Tibial nerve (tissue), 4 donors: Measurements from ENCODE around the gene CEBPG. TPM values are rescaled to one million over a fixed set of nuclear protein-coding genes. Genes with fewer than 3 reads are reported as not detected.

Experiments used
- DNase-seq, 2 donors: peaks; one replicate each; pipeline ENCODE4 v3.0.0-alpha.2; 2019; ENCODE audit warnings: low spot score in 2 of 2
- H3K27ac ChIP-seq, 4 donors: fragments of 200-600 bp; sonication (generic) in 3 of 4; one replicate each; pipeline ENCODE4 v1.5.1; 2017 to 2019; ENCODE audit warnings: mild to moderate bottlenecking in 1 of 4
- H3K27me3 ChIP-seq, 2 donors: fragments of 200-600 bp; sonication (generic) in 1 of 2; one replicate each; pipeline versions ENCODE4 v1.5.1 to v1.6.0; 2017 to 2019
- H3K36me3 ChIP-seq, 3 donors: fragments of 200-600 bp; sonication (generic); one replicate each; pipeline ENCODE4 v1.5.1; 2018 to 2019
- H3K4me1 ChIP-seq, 4 donors: fragments of 200-600 bp; sonication (generic) in 3 of 4; one replicate each; pipeline ENCODE4 v1.5.1; 2017 to 2019
- H3K4me3 ChIP-seq, 4 donors: fragments of 200-600 bp; sonication (generic) in 3 of 4; one replicate each; pipeline ENCODE4 v1.5.1; 2017 to 2019; ENCODE audit warnings: mild to moderate bottlenecking in 1 of 4, moderate library complexity in 1 of 4
- H3K9me3 ChIP-seq, 4 donors: fragments of 200-600 bp; sonication (generic) in 3 of 4; one replicate each; pipeline ENCODE4 v1.5.1; 2017 to 2019
- EP300 ChIP-seq, 2 donors: sonication (generic); formaldehyde crosslinking; IDR thresholded peaks; one replicate each; pipeline ENCODE4 v1.6.1; 2017; ENCODE audit warnings: antibody characterized with exemption in 2 of 2, mild to moderate bottlenecking in 1 of 2
- POLR2A ChIP-seq, 2 donors: fragments of 450-650 bp; IDR thresholded peaks; one replicate each; pipeline ENCODE4 v1.6.1; 2017; ENCODE audit warnings: antibody characterized with exemption in 2 of 2, mild to moderate bottlenecking in 2 of 2, moderate library complexity in 2 of 2
- WGBS, 2 donors: methylation state at CpG; one replicate each; pipeline ENCODE4 v1.1.5; 2018; 5-methylcytosine and 5-hydroxymethylcytosine counted together
- total RNA-seq, 4 donors: library from RNA; depleted of rRNA; stranded (reverse); fragments of >200 nt; gene quantifications; one replicate each; pipeline ENCODE4 v1.1.0, GENCODE V29; 2016
- TF ChIP-seq, protein P1 (sequence below), 5 experiments: fragments of 200-600 bp in 3 of 5; fragments of 450-650 bp in 2 of 5; sonication (generic) in 3 of 5; IDR thresholded peaks; one replicate each; pipeline ENCODE4 v1.5.1; 2016 to 2019; ENCODE audit warnings: antibody characterized with exemption in 5 of 5, mild to moderate bottlenecking in 3 of 5, moderate library complexity in 2 of 5

CEBPG gene
- total RNA-seq, 4 donors from 2014 or later: 15.5 to 18.6 (median 16.7) TPM

DNA sequence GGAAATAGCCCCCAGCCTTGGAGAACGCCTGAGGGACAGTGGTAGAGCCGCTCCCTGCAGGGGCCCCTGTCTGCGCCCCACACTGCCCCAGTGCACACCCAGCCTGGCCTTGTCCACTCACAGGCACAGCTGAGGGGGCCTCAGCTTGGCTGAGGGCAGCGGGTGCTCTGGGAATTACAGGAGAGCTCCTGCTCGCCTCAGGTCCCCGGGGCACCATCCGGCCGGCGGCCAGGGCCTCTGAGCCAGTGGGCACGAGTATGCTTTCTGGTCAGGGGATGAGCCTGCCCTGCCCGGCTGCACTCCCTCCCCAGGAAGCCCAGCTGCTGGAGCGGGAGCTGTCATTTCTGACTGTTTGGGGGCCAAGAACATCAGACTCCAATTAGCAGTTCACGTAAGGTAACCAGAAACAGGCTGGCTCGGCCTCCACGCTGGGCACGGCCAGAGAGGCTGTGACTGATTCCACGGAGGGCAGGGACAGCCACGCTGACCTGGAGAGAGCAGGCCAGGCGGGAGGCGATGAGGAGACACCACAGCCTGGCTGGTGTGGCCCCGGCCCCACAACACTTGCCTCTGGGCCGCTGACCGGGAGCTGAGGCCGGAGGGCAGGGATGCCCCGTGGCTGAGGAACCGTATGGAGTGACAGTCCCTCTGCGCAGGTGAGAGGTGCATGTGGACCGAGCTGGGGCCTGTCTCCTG is 15.4 kb downstream of the CEBPG start:
- 60 to 66% methylated on average over 9 to 24 of the region's 28 CpGs for WGBS, 2 donors
- H3K27ac ChIP-seq: peak overlapping the region; percentile 23 to 89 (median 80)
- no peaks in the 10 kb centered on the region for H3K9me3 ChIP-seq
- H3K4me3 ChIP-seq: no peak overlapping the region
- TF ChIP-seq EP300 (IDR thresholded peaks at IDR 0.05): peak in 1 of 2 donors; percentile 27
- no peak for TF ChIP-seq POLR2A (IDR thresholded peaks at IDR 0.05)
- peaks cover 0 to 35% (median 0%) of the 10 kb centered on the region in 3 donors for H3K36me3 ChIP-seq
- DNase-seq: no peak
- peaks cover 0 to 68% (median 59%) of the 10 kb centered on the region in 4 donors for H3K4me1 ChIP-seq
- no peaks in the 10 kb centered on the region for H3K27me3 ChIP-seq

DNA sequence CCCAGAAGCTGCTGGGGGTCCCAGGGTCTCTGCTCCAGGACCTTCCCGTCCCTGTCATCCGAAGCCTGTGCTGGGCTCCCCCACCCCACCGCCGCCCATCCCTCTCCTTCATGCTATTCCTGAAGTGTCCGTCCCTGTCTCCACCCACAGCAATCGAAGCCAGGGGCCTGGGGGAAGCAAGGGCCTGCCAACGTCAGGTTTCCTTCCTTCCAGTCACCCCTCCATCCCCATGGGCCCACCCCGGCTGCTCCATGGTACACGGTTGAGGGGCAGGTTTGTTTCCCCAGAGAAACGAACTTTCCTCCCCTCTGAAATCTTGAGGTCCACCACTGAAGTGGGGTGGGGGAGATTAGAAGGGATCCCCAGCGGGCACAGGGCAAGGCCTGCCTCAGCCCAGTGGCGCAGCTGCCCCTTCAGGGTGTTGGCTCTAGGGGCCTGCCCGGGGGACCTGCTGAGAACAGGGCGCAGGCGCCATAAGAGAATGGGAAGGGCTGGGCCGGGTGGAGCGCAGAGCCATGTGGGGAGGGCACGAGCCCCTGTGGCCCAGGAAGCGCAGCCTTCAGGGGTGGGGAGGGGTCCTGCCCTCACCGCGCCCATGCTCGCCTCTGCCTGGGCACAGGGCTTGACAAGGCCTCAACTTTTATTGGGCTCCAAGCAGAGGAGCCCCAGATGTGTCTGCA is 16.1 kb downstream of the CEBPG start:
- no peaks in the 10 kb centered on the region for H3K9me3 ChIP-seq
- H3K27me3 ChIP-seq: no peaks in the 10 kb centered on the region
- peaks cover 0 to 31% (median 0%) of the 10 kb centered on the region in 3 donors for H3K36me3 ChIP-seq
- peaks cover 0 to 72% (median 66%) of the 10 kb centered on the region in 4 donors for H3K4me1 ChIP-seq
- 42 to 46% methylated on average over 22 of the region's 22 CpGs for WGBS, 2 donors
- TF ChIP-seq EP300 (IDR thresholded peaks at IDR 0.05): no peak
- H3K4me3 ChIP-seq: no peak overlapping the region
- peak overlapping the region; percentile 23 to 89 (median 80) for H3K27ac ChIP-seq
- DNase-seq: peak in 1 of 2 donors; percentile 12

DNA sequence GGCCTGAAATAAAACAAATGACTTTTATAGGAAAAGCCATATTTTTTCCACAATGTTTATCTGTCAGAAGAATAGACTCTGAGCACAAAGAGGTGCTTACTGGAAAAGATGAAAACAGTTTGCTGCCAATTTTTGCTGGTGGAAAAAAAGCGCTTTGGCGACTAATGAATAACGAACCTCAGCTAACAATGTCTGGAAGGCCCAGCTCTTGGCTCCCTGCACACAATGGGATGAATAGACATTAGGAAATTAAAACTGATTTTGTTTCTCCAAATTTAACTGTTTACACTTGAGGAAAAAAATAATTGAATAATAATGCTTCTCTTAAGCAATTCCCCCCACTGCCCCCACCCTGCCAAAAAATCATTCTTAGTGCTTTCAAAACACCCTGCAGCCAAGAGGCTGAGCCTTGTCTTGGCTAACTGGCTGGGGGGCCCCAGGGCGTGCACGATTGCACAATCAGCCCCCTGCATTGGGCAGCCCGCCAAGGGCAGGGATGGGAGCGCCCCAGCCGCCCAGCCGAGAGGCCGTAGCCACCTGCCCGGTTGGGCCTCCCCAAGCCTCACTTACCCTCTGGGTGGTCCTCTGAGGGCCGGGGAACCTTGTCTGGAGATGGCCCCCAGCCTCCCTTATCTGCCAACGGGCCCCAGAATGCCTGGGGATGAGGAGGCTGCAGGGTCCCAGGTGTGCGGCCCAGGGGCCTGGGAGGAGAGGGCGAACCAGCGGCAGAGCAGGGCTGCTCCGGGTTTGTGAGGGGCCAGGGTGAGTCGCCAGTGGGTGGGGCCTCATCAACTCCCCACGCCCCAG is 16.8 kb downstream of the CEBPG start:
- TF ChIP-seq EP300 (IDR thresholded peaks at IDR 0.05): peak; percentile 10 to 74
- TF ChIP-seq POLR2A (IDR thresholded peaks at IDR 0.05): no peak
- TF ChIP-seq, protein P1, sequence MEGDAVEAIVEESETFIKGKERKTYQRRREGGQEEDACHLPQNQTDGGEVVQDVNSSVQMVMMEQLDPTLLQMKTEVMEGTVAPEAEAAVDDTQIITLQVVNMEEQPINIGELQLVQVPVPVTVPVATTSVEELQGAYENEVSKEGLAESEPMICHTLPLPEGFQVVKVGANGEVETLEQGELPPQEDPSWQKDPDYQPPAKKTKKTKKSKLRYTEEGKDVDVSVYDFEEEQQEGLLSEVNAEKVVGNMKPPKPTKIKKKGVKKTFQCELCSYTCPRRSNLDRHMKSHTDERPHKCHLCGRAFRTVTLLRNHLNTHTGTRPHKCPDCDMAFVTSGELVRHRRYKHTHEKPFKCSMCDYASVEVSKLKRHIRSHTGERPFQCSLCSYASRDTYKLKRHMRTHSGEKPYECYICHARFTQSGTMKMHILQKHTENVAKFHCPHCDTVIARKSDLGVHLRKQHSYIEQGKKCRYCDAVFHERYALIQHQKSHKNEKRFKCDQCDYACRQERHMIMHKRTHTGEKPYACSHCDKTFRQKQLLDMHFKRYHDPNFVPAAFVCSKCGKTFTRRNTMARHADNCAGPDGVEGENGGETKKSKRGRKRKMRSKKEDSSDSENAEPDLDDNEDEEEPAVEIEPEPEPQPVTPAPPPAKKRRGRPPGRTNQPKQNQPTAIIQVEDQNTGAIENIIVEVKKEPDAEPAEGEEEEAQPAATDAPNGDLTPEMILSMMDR (IDR thresholded peaks at IDR 0.05): no peak
- peak; percentile 51 to 57 for DNase-seq
- Histone ChIP-seq H3K9me3 (no peaks in the 10 kb centered on the region), H3K27ac (peak overlapping the region; percentile 23 to 89 (median 80)), H3K36me3 (peaks cover 0 to 28% (median 0%) of the 10 kb centered on the region in 3 donors), H3K4me3 (no peak overlapping the region), H3K4me1 (peaks cover 0 to 77% (median 73%) of the 10 kb centered on the region in 4 donors), H3K27me3 (no peaks in the 10 kb centered on the region)
- WGBS, 2 donors: 15 to 18% methylated on average over 12 of the region's 19 CpGs

DNA sequence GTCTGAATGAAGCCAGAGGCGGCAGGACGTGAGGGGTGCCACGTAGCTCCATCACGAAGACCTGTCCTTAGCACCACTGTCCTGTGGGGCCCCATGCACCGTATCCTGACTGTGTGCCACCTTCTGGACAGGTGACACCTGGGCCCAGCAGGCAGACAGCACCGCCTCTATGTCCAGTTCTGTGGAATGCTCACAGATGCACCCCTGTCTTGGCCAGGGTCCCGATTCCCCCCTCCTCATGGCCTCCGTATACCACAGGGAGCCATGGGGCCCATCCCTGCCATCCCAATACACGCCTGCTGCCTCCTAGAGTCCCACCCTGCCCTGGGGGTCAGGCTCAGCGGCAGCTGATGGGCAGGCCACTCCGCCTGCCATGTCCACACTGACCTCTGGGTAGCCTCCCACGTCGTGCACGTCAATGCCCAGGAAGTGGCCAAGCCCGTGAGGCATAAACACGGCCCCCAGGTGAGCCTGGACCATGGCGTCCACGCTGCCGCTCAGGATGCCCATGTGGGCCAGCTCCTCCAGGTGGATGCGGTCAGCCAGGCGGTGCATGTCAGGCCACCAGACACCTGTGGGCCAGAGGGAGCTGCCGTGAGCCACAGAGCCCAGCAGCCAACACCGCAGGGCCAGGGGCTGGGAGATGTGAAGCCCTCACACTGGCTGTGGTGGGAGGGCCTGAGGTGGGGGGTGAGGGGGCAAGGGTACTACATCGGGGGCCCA is 17.6 kb downstream of the CEBPG start:
- TF ChIP-seq, protein P1 (IDR thresholded peaks at IDR 0.05): no peak
- WGBS, 2 donors: 78 to 84% methylated on average over 16 to 19 of the region's 24 CpGs
- H3K27ac ChIP-seq: peak overlapping the region in 2 of 4 donors; percentile 21 to 88

DNA sequence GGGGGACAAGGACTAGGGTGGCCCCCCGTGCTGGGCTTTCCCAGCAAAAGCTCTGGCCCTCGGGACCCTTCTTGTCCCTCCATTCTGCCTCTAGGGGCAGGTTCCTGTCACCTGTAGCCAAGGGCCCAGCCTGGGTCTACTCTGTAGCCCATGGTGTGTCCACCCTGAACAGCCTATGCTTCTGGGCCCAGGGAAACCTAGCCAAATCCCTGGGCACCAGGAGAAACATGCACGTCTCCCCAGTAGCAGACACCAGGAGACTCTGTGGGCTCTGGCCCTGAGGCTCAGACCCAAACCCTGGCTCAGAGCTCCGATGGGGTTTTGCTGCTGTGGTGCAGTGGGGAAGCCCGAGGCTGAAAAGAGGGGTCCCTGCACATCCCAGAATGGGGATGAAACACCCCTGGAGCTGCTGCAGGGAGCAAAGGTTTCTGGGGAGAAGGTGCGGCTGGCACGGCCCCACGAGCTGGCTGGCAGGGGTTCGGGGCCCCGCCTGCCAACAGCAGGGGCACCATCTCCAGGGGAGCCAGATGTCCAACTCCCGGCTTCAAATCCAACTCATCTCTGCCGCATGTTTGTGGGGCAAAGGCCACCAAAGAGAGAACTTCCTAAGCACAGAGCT is 18.2 kb downstream of the CEBPG start:
- peaks cover 0 to 13% (median 0%) of the 10 kb centered on the region in 3 donors for H3K36me3 ChIP-seq
- H3K27ac ChIP-seq: peak overlapping the region in 3 of 4 donors; percentile 21 to 37 (median 30)
- TF ChIP-seq EP300 (IDR thresholded peaks at IDR 0.05) (no peak), POLR2A (IDR thresholded peaks at IDR 0.05) (no peak)
- TF ChIP-seq, protein P1 (IDR thresholded peaks at IDR 0.05): no peak
- peaks cover 0 to 91% (median 87%) of the 10 kb centered on the region in 4 donors for H3K4me1 ChIP-seq
- no peaks in the 10 kb centered on the region for H3K27me3 ChIP-seq
- peak in 1 of 2 donors; percentile 5 for DNase-seq
- H3K9me3 ChIP-seq: no peaks in the 10 kb centered on the region
- no peak overlapping the region for H3K4me3 ChIP-seq
- WGBS, 2 donors: 81 to 82% methylated on average over 12 of the region's 12 CpGs

More for the DNA sequence above, 17.6 kb downstream of the CEBPG start:
- H3K36me3 ChIP-seq: peaks cover 0 to 20% (median 0%) of the 10 kb centered on the region in 3 donors
- H3K4me3 ChIP-seq: no peak overlapping the region
- H3K4me1 ChIP-seq: peaks cover 0 to 84% (median 81%) of the 10 kb centered on the region in 4 donors
- peak in 1 of 2 donors; percentile 11 for DNase-seq
- H3K9me3 ChIP-seq: no peaks in the 10 kb centered on the region
- no peaks in the 10 kb centered on the region for H3K27me3 ChIP-seq
